Peyer's patch (tissue), 4 donors: Measurements from ENCODE around the gene RFTN2.

Experiments used
- POLR2A ChIP-seq, 2 donors: fragments of 450-650 bp; IDR thresholded peaks; one replicate each; pipeline ENCODE4 v1.5.1; 2017; ENCODE audit warnings: antibody characterized with exemption in 2 of 2, mild to moderate bottlenecking in 2 of 2, moderate library complexity in 2 of 2
- TF ChIP-seq, protein P1 (sequence below), 6 experiments: fragments of 450-650 bp in 4 of 6; fragments of 200-600 bp in 2 of 6; sonication (generic) in 1 of 6; IDR thresholded peaks; one replicate each; pipeline ENCODE4 v1.5.1; 2017 to 2019; ENCODE audit warnings: antibody characterized with exemption in 6 of 6, mild to moderate bottlenecking in 3 of 6, moderate library complexity in 1 of 6

DNA sequence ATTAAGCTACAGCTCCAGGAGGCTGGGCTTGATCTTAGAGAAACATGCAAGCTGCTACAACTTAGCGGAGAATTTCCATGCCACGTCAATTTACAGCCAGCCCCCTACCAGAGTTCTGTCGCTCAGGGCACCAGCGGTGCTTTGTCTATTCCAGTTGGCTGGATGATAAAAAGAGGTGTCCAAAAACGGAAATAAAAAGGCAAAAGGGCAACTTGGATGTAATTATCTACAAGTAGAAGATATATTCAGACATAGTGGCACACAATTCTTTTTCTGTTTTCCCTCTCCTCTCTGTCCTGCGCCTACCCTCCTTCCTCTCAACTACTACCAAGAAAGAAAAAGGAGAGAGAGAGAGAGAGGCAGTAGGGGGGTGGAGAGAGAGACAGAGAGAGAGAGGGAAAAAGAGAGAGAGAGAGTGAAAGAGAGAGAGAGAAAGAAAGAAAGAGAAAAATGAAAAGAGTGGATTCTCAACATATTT, 363 bp upstream of the RFTN2 start:
- TF ChIP-seq, protein P1, sequence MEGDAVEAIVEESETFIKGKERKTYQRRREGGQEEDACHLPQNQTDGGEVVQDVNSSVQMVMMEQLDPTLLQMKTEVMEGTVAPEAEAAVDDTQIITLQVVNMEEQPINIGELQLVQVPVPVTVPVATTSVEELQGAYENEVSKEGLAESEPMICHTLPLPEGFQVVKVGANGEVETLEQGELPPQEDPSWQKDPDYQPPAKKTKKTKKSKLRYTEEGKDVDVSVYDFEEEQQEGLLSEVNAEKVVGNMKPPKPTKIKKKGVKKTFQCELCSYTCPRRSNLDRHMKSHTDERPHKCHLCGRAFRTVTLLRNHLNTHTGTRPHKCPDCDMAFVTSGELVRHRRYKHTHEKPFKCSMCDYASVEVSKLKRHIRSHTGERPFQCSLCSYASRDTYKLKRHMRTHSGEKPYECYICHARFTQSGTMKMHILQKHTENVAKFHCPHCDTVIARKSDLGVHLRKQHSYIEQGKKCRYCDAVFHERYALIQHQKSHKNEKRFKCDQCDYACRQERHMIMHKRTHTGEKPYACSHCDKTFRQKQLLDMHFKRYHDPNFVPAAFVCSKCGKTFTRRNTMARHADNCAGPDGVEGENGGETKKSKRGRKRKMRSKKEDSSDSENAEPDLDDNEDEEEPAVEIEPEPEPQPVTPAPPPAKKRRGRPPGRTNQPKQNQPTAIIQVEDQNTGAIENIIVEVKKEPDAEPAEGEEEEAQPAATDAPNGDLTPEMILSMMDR (IDR thresholded peaks at IDR 0.05), result no peak
- TF ChIP-seq POLR2A (IDR thresholded peaks at IDR 0.05), result no peak
